PC-3 (cell line): ENCODE results near the gene ATE1.

Experiments used
- EZH2 ChIP-seq: fragments of 300-600 bp; sonication (generic); IDR thresholded peaks from one replicate; pipeline ENCODE4 v1.6.1; 2017; ENCODE audit warnings: antibody characterized with exemption, mild to moderate bottlenecking, low read length; ENCODE audit not compliant: unreplicated experiment
- TF ChIP-seq, protein P1 (sequence below): fragments of 300-600 bp; sonication (generic); conservative IDR thresholded peaks from 2 replicates; pipeline ENCODE4 v1.5.1; 2017; ENCODE audit warnings: antibody characterized with exemption, low read depth, mild to moderate bottlenecking, low read length

DNA sequence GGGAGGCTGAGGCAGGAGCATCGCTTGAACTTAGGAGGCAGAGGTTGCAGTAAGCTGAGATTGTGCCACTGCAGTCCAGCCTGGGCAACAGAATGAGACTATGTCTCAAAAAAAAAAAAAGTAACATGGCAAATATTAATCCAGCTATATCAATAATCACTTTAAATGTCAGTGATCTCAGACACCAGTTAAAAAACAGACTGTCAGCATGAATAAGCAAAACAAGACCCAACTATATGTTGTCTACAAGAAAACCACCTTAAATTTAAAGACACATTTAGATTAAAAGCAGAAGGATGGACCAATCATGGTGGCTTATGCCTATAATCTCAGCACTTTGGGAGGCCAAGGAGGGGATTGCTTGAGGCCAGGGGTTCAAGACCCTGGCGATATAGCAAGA, 8.5 kb upstream of the ATE1 start:
- TF ChIP-seq, protein P1, sequence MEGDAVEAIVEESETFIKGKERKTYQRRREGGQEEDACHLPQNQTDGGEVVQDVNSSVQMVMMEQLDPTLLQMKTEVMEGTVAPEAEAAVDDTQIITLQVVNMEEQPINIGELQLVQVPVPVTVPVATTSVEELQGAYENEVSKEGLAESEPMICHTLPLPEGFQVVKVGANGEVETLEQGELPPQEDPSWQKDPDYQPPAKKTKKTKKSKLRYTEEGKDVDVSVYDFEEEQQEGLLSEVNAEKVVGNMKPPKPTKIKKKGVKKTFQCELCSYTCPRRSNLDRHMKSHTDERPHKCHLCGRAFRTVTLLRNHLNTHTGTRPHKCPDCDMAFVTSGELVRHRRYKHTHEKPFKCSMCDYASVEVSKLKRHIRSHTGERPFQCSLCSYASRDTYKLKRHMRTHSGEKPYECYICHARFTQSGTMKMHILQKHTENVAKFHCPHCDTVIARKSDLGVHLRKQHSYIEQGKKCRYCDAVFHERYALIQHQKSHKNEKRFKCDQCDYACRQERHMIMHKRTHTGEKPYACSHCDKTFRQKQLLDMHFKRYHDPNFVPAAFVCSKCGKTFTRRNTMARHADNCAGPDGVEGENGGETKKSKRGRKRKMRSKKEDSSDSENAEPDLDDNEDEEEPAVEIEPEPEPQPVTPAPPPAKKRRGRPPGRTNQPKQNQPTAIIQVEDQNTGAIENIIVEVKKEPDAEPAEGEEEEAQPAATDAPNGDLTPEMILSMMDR = no peak
- TF ChIP-seq EZH2 = no peak
